Left ventricle myocardium inferior (tissue), 1 donor: ENCODE data around the gene NSG1. TPM values are rescaled to one million over a fixed set of nuclear protein-coding genes. Genes with fewer than 3 reads are reported as not detected.
"Not testable (repeated sequence)": the region's sequence is repeated elsewhere in the genome, so short reads cannot be mapped to it uniquely, and the experiment has no call there.

Source experiments
- DNase-seq: peaks from one replicate; pipeline ENCODE4 v3.0.0-alpha.2; 2020
- H3K27ac ChIP-seq: fragments of 200-600 bp; replicated peaks from 2 replicates; pipeline ENCODE4 v1.8.0; 2021
- H3K27me3 ChIP-seq: fragments of 200-600 bp; 2 replicates; pipeline ENCODE4 v1.8.0; 2021; ENCODE audit warnings: low read depth
- H3K36me3 ChIP-seq: fragments of 200-600 bp; 2 replicates; pipeline ENCODE4 v1.8.0; 2021
- H3K4me1 ChIP-seq: fragments of 200-600 bp; 2 replicates; pipeline ENCODE4 v1.8.0; 2021
- H3K4me3 ChIP-seq: fragments of 200-600 bp; 2 replicates; pipeline ENCODE4 v1.8.0; 2021; ENCODE audit warnings: mild to moderate bottlenecking, moderate library complexity
- H3K9me3 ChIP-seq: fragments of 200-600 bp; replicated peaks from 2 replicates; pipeline ENCODE4 v1.8.0; 2021
- CTCF ChIP-seq: fragments of 200-600 bp; IDR thresholded peaks from 2 replicates; pipeline ENCODE4 v1.8.0; 2021; ENCODE audit warnings: antibody characterized with exemption, mild to moderate bottlenecking, borderline replicate concordance
- intact Hi-C: fragments of 100-400 bp; cut with micrococcal nuclease; formaldehyde crosslinking; loops from one replicate; pipeline ENCODE4 v1.11.0; 2022
- total RNA-seq: library from RNA; stranded (reverse); fragmentation: NEBNext Ultra II Directional; extraction: Animal tissue kit (Norgen Biotek cat#: 25700); gene quantifications from one replicate; pipeline ENCODE4 v1.2.1, GENCODE V29; 2021
- donor health status: DM: no; HTN: yes; CAD: no; lungs with severe emphysema.

The NSG1 gene
- total RNA-seq, 1 donor from 2014 or later = 14.3 TPM

GRCh38 chr4:4461178-4461577 lies 74.3 kb downstream of the NSG1 start:
- DNase-seq = no peak
- Histone ChIP-seq H3K27me3 (no peaks in the 10 kb centered on the region), H3K4me3 (no peak overlapping the region), H3K27ac (no peak overlapping the region), H3K9me3 (no peaks in the 10 kb centered on the region), H3K36me3 (peaks cover 51% of the 10 kb centered on the region), H3K4me1 (no peaks in the 10 kb centered on the region)
- TF ChIP-seq CTCF = no peak
- intact Hi-C loops = no loop called here

- H3K4me3 ChIP-seq = no peak overlapping the region
- no peaks in the 10 kb centered on the region for H3K27me3 ChIP-seq
- no peaks in the 10 kb centered on the region for H3K9me3 ChIP-seq
- no peak overlapping the region for H3K27ac ChIP-seq
- peaks cover 51% of the 10 kb centered on the region for H3K36me3 ChIP-seq
- H3K4me1 ChIP-seq = no peaks in the 10 kb centered on the region
- DNase-seq = no peak
- intact Hi-C loops = no loop called here
- no peak for TF ChIP-seq CTCF
Measured at GRCh38 chr4:4461850-4462249, 74.9 kb downstream of the NSG1 start.

- Histone ChIP-seq H3K9me3 (no peaks in the 10 kb centered on the region), H3K4me3 (no peak overlapping the region), H3K27me3 (no peaks in the 10 kb centered on the region), H3K4me1 (no peaks in the 10 kb centered on the region), H3K36me3 (peaks cover 51% of the 10 kb centered on the region), H3K27ac (no peak overlapping the region)
- no peak for TF ChIP-seq CTCF
- intact Hi-C loops = no loop called here
- no peak for DNase-seq
Measured at GRCh38 chr4:4462970-4463369, 76.1 kb downstream of the NSG1 start.

- intact Hi-C loops, DNase-seq, H3K4me1 ChIP-seq, H3K4me3 ChIP-seq, H3K27ac ChIP-seq, H3K9me3 ChIP-seq, H3K27me3 ChIP-seq: not testable (repeated sequence)
- peaks cover 56% of the 10 kb centered on the region for H3K36me3 ChIP-seq
Measured at GRCh38 chr4:4465238-4465637, 78.3 kb downstream of the NSG1 start.

Other genes starting within 250 kb of the NSG1 start
- not detected for gene OTOP1, start 160.2 kb upstream of the NSG1 start, total RNA-seq
- gene TMEM128, start 138.9 kb upstream of the NSG1 start, total RNA-seq = 9.8 TPM
- 12.5 TPM for gene LYAR, start 96.9 kb upstream of the NSG1 start, total RNA-seq
- gene ZBTB49, start 96.9 kb upstream of the NSG1 start, total RNA-seq = 1.9 TPM
- 17.3 TPM for gene STX18, start 154.9 kb downstream of the NSG1 start, total RNA-seq